SK-N-SH treated with all-trans-retinoic acid at 6 μM for 48 hours (cell line): ENCODE results near the gene ME3.

ENCODE experiments used
- ATAC-seq: fragments of 200-7000 bp; cut with Tn5 transposase; 3 replicates; pipeline ENCODE4 v1.9.1; 2020; ENCODE audit warnings: mild to moderate bottlenecking, moderate library complexity
- ARNTL ChIP-seq: fragments of 450-650 bp; formaldehyde crosslinking; IDR thresholded peaks from 2 replicates; pipeline ENCODE4 v1.5.0; 2020; ENCODE audit warnings: low read depth, mild to moderate bottlenecking, moderate library complexity, borderline replicate concordance
- BACH2 ChIP-seq: fragments of 250-450 bp; sonication (Bioruptor Pico); IDR thresholded peaks from 2 replicates; pipeline ENCODE4 v1.9.0; 2021; ENCODE audit warnings: mild to moderate bottlenecking, borderline replicate concordance
- CREB5 ChIP-seq: fragments of 250-450 bp; sonication (Bioruptor Pico); IDR thresholded peaks from 2 replicates; pipeline ENCODE4 v1.5.1; 2020; ENCODE audit warnings: low read depth, mild to moderate bottlenecking, moderate library complexity
- CSDC2 ChIP-seq: fragments of 250-450 bp; sonication (Bioruptor Pico); IDR thresholded peaks from 2 replicates; pipeline ENCODE4 v1.5.0; 2020; ENCODE audit warnings: mild to moderate bottlenecking, moderate library complexity
- CSRNP3 ChIP-seq: fragments of 250-450 bp; sonication (Bioruptor Pico); IDR thresholded peaks from 2 replicates; pipeline ENCODE4 v1.5.1; 2021; ENCODE audit warnings: mild to moderate bottlenecking, moderate library complexity
- ESRRG ChIP-seq: fragments of 250-450 bp; sonication (Bioruptor Pico); IDR thresholded peaks from 2 replicates; pipeline ENCODE4 v1.6.1; 2021; ENCODE audit warnings: mild to moderate bottlenecking
- ISL1 ChIP-seq: fragments of 250-450 bp; sonication (Bioruptor Pico); IDR thresholded peaks from 2 replicates; pipeline ENCODE4 v2.1.2; 2022; ENCODE audit warnings: mild to moderate bottlenecking, moderate library complexity
- OSR1 ChIP-seq: fragments of 250-450 bp; sonication (Bioruptor Pico); IDR thresholded peaks from 2 replicates; pipeline ENCODE4 v1.8.0; 2022; ENCODE audit warnings: moderate library complexity, mild to moderate bottlenecking, inconsistent platforms
- POU6F1 ChIP-seq: fragments of 250-450 bp; sonication (Bioruptor Pico); IDR thresholded peaks from 2 replicates; pipeline ENCODE4 v1.8.0; 2021; ENCODE audit warnings: low read depth, mild to moderate bottlenecking, moderate library complexity, borderline replicate concordance
- RARB ChIP-seq: fragments of 250-450 bp; sonication (Bioruptor Pico); IDR thresholded peaks from 2 replicates; pipeline ENCODE4 v1.8.0; 2021; ENCODE audit warnings: mild to moderate bottlenecking, moderate library complexity
- TCF4 ChIP-seq: fragments of 250-450 bp; sonication (Bioruptor Pico); IDR thresholded peaks from 2 replicates; pipeline ENCODE4 v1.8.0; 2021; ENCODE audit warnings: mild to moderate bottlenecking, moderate library complexity, borderline replicate concordance
- TOX ChIP-seq: fragments of 250-450 bp; sonication (Bioruptor Pico); IDR thresholded peaks from 2 replicates; pipeline ENCODE4 v1.8.0; 2021; ENCODE audit warnings: mild to moderate bottlenecking, moderate library complexity, borderline replicate concordance
- TSHZ2 ChIP-seq: fragments of 250-450 bp; sonication (Bioruptor Pico); IDR thresholded peaks from 2 replicates; pipeline ENCODE4 v1.5.0; 2020; ENCODE audit warnings: mild to moderate bottlenecking, moderate library complexity
- ZFP3 ChIP-seq: fragments of 250-450 bp; sonication (Bioruptor Pico); IDR thresholded peaks from 2 replicates; pipeline ENCODE4 v1.5.0; 2020; ENCODE audit warnings: mild to moderate bottlenecking, moderate library complexity
- ZFP30 ChIP-seq: fragments of 450-650 bp; formaldehyde crosslinking; IDR thresholded peaks from 2 replicates; pipeline ENCODE4 v1.5.0; 2022; ENCODE audit warnings: mild to moderate bottlenecking, moderate library complexity
- ZNF565 ChIP-seq: fragments of 450-650 bp; formaldehyde crosslinking; conservative IDR thresholded peaks from 2 replicates; pipeline ENCODE4 v1.5.0; 2020; ENCODE audit warnings: low read depth, mild to moderate bottlenecking, moderate library complexity
- ZNF70 ChIP-seq: fragments of 450-650 bp; formaldehyde crosslinking; IDR thresholded peaks from 2 replicates; pipeline ENCODE4 v1.5.0; 2020; ENCODE audit warnings: mild to moderate bottlenecking, moderate library complexity
- ZNF8 ChIP-seq: fragments of 450-650 bp; formaldehyde crosslinking; IDR thresholded peaks from 2 replicates; pipeline ENCODE4 v1.5.0; 2020; ENCODE audit warnings: mild to moderate bottlenecking, moderate library complexity
- TF ChIP-seq, protein P1 (sequence below): fragments of 250-450 bp; sonication (Bioruptor Pico); IDR thresholded peaks from 2 replicates; pipeline ENCODE4 v1.8.0; 2020; ENCODE audit warnings: mild to moderate bottlenecking, moderate library complexity, borderline replicate concordance

Gene ME3

DNA sequence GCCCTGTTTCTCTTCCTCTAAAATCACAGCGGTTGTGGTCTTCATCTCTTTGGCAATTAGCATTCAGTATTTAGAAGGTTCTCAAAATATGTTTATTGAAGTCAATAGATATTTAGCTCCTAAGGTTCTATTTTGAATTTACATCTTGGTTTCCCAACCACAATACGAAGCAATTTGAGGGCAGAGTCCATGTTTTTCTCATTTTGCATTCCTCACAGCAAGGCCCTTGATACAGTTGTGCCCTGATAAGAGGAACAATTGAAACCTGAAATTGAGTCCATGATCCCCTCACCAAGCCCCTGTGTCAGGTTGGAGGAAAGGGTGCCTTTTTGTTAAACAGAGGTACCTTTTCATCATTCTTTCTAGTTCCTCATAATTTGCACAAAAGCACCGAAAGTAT lies 166.2 kb downstream of the ME3 start:
- no peak for ATAC-seq
- TF ChIP-seq BACH2, result no peak
- TF ChIP-seq ZFP3 (CRISPR knock-in tag), result no peak
- no peak for TF ChIP-seq ZNF70 (CRISPR knock-in tag)
- TF ChIP-seq TCF4 (CRISPR knock-in tag), result no peak
- no peak for TF ChIP-seq RARB
- TF ChIP-seq CREB5 (CRISPR knock-in tag), result no peak
- no peak for TF ChIP-seq TOX

- ATAC-seq, result no peak
- TF ChIP-seq OSR1 (no peak), ZNF70 (CRISPR knock-in tag) (no peak), TCF4 (CRISPR knock-in tag) (no peak), POU6F1 (CRISPR knock-in tag) (no peak), RARB (no peak), ESRRG (CRISPR knock-in tag) (no peak), TOX (no peak), ISL1 (CRISPR knock-in tag) (no peak), TSHZ2 (no peak), ARNTL (CRISPR knock-in tag) (no peak), ZNF8 (CRISPR knock-in tag) (no peak), CSRNP3 (CRISPR knock-in tag) (no peak), CSDC2 (no peak), CREB5 (CRISPR knock-in tag) (no peak), BACH2 (no peak), ZNF565 (CRISPR knock-in tag) (no peak)
- TF ChIP-seq, protein P1, sequence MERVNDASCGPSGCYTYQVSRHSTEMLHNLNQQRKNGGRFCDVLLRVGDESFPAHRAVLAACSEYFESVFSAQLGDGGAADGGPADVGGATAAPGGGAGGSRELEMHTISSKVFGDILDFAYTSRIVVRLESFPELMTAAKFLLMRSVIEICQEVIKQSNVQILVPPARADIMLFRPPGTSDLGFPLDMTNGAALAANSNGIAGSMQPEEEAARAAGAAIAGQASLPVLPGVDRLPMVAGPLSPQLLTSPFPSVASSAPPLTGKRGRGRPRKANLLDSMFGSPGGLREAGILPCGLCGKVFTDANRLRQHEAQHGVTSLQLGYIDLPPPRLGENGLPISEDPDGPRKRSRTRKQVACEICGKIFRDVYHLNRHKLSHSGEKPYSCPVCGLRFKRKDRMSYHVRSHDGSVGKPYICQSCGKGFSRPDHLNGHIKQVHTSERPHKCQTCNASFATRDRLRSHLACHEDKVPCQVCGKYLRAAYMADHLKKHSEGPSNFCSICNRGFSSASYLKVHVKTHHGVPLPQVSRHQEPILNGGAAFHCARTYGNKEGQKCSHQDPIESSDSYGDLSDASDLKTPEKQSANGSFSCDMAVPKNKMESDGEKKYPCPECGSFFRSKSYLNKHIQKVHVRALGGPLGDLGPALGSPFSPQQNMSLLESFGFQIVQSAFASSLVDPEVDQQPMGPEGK (CRISPR knock-in tag), result no peak
These were observed 169.3 kb downstream of the ME3 start for GRCh38 chr11:86503131-86503530.

GRCh38 chr11:86502137-86502642 lies 170.2 kb downstream of the ME3 start:
- ATAC-seq, result no peak
- TF ChIP-seq POU6F1 (CRISPR knock-in tag) (no peak), TOX (no peak), ZFP30 (CRISPR knock-in tag) (no peak), ISL1 (CRISPR knock-in tag) (no peak)
- TF ChIP-seq, all 23 proteins: peak for 0
